Body of pancreas (tissue), 4 donors: ENCODE data around the gene PNPLA6.

Experiments
- CTCF ChIP-seq, 7 experiments: fragments of 450-650 bp in 4 of 7; fragments of 200-600 bp in 3 of 7; sonication (generic) in 3 of 7; IDR thresholded peaks; one replicate each; pipeline ENCODE4 v1.5.1; 2016 to 2019; ENCODE audit warnings: antibody characterized with exemption in 7 of 7
- POLR2A ChIP-seq, 3 donors: fragments of 450-650 bp; IDR thresholded peaks; one replicate each; pipeline ENCODE4 v1.6.1; 2016; ENCODE audit warnings: antibody characterized with exemption in 3 of 3, mild to moderate bottlenecking in 2 of 3

DNA sequence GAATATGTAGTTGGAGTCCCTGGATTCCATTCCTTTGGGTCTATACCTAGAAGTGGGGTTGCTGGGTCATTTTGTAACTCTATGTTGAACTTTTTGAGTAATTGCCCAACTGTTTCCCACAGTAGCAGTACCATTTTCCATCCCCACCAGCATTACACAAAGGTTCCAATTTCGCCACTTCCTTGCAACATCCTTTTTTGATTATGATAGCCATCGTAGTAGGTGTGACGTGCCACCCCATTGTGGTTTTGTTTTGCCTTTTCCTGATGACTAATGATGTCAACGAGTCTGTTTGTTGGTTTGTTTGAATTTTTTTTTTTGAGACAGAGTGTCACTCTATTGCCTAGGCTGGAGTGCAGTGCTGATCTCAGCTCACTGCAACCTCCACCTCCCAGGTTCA, 43.4 kb upstream of the PNPLA6 start:
- TF ChIP-seq CTCF (IDR thresholded peaks at IDR 0.05) (no peak), POLR2A (IDR thresholded peaks at IDR 0.05) (no peak)
